Stimulated activated CD8-positive, alpha-beta memory T cell treated with anti-CD3 and anti-CD28 coated beads, Interleukin-2, amount 100 ng/mL, for 1 hour (primary cell): ENCODE data around the gene GMCL1.
"Not testable (repeated sequence)": the region's sequence is repeated elsewhere in the genome, so short reads cannot be mapped to it uniquely, and the experiment has no call there.

ENCODE experiments used
- DNase-seq, 2 donors: peaks; one replicate each; pipeline ENCODE4 v3.0.0-alpha.2; 2020; ENCODE audit warnings: low read depth in 2 of 2

Gene GMCL1

GRCh38 chr2:69829256-69830044 lies at the start of gene GMCL1:
Gene GMCL1, plus strand, starts transcription at chr2:69829660. Its CDS starts 233 bp downstream, at chr2:69829893.
- peak; percentile 98 to 99 for DNase-seq

- no peak for DNase-seq
Observed at GRCh38 chr2:69780921-69781320, 48.5 kb upstream of the GMCL1 start.

GRCh38 chr2:69781321-69782248 lies 47.9 kb upstream of the GMCL1 start:
- no peak for DNase-seq

GRCh38 chr2:69784228-69784627 lies 45.2 kb upstream of the GMCL1 start:
- DNase-seq = no peak

GRCh38 chr2:69785358-69785757 lies 44.1 kb upstream of the GMCL1 start:
- no peak for DNase-seq

- no peak for DNase-seq
Observed at GRCh38 chr2:69786052-69786560, 43.4 kb upstream of the GMCL1 start.

- no peak for DNase-seq
Observed at GRCh38 chr2:69789175-69789721, 40.2 kb upstream of the GMCL1 start.

- no peak for DNase-seq
Observed at GRCh38 chr2:69789772-69790600, 39.5 kb upstream of the GMCL1 start.

GRCh38 chr2:69790601-69790959 lies 38.9 kb upstream of the GMCL1 start:
- DNase-seq = no peak

GRCh38 chr2:69791045-69791444 lies 38.4 kb upstream of the GMCL1 start:
- DNase-seq = no peak

GRCh38 chr2:69796174-69796573 lies 33.3 kb upstream of the GMCL1 start:
- DNase-seq = no peak

- DNase-seq = no peak
Observed at GRCh38 chr2:69797235-69797634, 32.2 kb upstream of the GMCL1 start.

- no peak for DNase-seq
Observed at GRCh38 chr2:69797836-69798289, 31.6 kb upstream of the GMCL1 start.

- DNase-seq = no peak
Observed at GRCh38 chr2:69798290-69798908, 31.1 kb upstream of the GMCL1 start.

- DNase-seq = no peak
Observed at GRCh38 chr2:69798909-69799526, 30.4 kb upstream of the GMCL1 start.

GRCh38 chr2:69801745-69802290 lies 27.6 kb upstream of the GMCL1 start:
- no peak for DNase-seq

GRCh38 chr2:69802781-69803367 lies 26.6 kb upstream of the GMCL1 start:
- not testable (repeated sequence) for DNase-seq

- DNase-seq = no peak
Observed at GRCh38 chr2:69804416-69804815, 25.0 kb upstream of the GMCL1 start.

GRCh38 chr2:69805887-69806286 lies 23.6 kb upstream of the GMCL1 start:
- DNase-seq = no peak
